Measurements from ENCODE around the gene SP110. TPM values are rescaled to one million over a fixed set of nuclear protein-coding genes. Genes with fewer than 3 reads are reported as not detected.
A peak's percentile ranks its signal among the peaks of the same experiment; 100 is the strongest.
"Not testable (repeated sequence)": the region's sequence is repeated elsewhere in the genome, so short reads cannot be mapped to it uniquely, and the experiment has no call there.

SP110 gene
- 10 to 100 TPM; 22.0 to 26.7 (median 23.8) TPM for total RNA-seq

DNA sequence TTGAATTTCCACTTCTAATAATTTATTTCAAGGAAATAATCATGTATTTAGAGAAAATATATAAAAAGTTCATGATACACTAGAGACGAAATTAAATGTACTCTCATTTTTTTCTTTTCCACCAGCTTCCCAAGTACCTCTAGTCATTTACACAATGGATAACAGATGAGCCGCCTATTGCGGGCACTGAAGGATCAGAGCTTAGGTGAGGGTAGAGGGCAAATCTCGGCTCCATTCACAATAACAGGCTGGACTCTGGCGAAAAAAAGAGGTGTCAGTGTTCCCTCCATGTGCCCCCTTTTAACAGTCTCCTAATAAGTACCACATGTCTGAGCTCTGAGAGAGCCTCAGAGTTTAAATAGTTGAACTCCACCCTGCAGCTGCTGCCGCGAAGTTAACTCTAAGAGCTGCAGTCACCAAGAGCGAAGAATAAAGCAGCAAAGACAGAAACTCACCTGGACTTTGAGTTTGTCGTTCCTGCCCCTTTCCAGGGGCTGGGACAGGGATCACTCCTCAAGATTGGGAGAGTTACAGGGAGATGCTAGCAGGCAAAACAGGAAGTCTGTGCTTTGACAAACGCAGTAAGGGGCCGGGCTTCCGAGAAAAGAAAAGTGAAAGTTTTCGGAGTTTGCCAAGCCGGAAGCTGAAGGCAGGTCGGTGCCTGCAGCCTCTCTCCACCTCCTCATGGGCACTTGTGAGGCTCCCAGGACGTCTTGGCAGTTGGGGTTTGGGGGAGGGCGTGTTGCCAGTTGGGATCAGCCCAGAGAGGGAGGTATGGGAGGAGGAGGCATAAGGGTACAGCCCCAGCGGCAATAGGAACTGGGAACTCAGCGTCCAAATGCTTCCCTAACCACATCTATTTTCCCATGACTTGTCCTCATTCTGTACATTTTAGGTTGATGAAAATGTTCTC, at the start of gene SP110:
Gene SP110 (minus strand): TSS at position 566 of the 913 bp plus-strand sequence. CDS start 3,057 bp downstream, outside the sequence.
- Histone ChIP-seq H3K4me1 (peaks cover 0 to 22% (median 19%) of the 10 kb centered on the region in 4 donors), H3K4me3 (peak within 1 kb of the TSS; percentile 45 to 84 (median 57)), H3K27me3 (no peaks in the 10 kb centered on the region), H3K9me3 (no peaks in the 10 kb centered on the region), H3K36me3 (peaks cover 0 to 28% (median 4%) of the 10 kb centered on the region in 3 donors), H3K27ac (peak within 1 kb of the TSS; percentile 73 to 88 (median 84))
- TF ChIP-seq, protein P1, sequence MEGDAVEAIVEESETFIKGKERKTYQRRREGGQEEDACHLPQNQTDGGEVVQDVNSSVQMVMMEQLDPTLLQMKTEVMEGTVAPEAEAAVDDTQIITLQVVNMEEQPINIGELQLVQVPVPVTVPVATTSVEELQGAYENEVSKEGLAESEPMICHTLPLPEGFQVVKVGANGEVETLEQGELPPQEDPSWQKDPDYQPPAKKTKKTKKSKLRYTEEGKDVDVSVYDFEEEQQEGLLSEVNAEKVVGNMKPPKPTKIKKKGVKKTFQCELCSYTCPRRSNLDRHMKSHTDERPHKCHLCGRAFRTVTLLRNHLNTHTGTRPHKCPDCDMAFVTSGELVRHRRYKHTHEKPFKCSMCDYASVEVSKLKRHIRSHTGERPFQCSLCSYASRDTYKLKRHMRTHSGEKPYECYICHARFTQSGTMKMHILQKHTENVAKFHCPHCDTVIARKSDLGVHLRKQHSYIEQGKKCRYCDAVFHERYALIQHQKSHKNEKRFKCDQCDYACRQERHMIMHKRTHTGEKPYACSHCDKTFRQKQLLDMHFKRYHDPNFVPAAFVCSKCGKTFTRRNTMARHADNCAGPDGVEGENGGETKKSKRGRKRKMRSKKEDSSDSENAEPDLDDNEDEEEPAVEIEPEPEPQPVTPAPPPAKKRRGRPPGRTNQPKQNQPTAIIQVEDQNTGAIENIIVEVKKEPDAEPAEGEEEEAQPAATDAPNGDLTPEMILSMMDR (IDR thresholded peaks at IDR 0.05), result no peak
- TF ChIP-seq POLR2A (IDR thresholded peaks at IDR 0.05) (peak; percentile 38 to 47), EP300 (IDR thresholded peaks at IDR 0.05) (peak in 1 of 2 donors; percentile 79)
- 0% methylated on average over 19 of the region's 19 CpGs for WGBS, 2 donors
- DNase-seq (ENCODE audit: low spot score in 2 of 2), result peak; percentile 41 to 68

DNA sequence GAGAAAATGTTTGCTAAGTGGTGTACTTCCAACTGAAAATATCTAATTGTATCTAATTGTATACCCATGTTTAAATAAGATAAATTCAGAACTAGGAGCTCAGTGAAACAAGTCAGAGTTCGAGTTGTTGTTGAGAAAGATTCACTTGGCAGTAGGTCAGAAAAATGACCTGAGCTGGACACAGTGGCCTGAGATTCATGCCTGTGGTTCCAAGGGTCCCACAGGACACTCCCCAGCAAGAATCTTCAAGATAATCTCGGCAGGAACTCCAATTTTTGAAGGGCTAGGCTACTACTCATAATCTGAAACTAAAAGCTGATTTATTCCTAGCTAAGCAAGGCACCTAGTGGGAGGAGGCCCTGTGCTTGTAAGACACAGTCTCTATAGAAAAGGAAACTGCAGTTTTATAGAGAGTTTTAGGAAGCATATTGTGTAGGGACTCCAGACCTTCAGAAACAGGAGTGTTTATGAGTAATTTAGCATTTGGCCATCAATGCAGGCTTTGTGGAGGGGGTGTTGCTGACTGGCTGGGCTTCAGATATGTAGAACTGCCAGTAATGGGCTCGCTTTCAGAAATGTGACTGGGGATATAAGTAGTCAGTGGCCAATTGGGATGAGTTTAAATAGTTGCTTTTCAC, 48.9 kb upstream of the SP110 start:
- 28 to 30% methylated on average over 3 of the region's 3 CpGs for WGBS, 2 donors
- H3K4me1 ChIP-seq, result peaks cover 0 to 15% (median 7%) of the 10 kb centered on the region in 4 donors
- peak in 1 of 2 donors; percentile 8 for DNase-seq (ENCODE audit: low spot score in 2 of 2)
- peak overlapping the region in 2 of 4 donors; percentile 10 to 58 for H3K27ac ChIP-seq
- no peaks in the 10 kb centered on the region for H3K27me3 ChIP-seq
- no peaks in the 10 kb centered on the region for H3K36me3 ChIP-seq
- no peak overlapping the region for H3K4me3 ChIP-seq
- TF ChIP-seq EP300 (IDR thresholded peaks at IDR 0.05) (no peak), POLR2A (IDR thresholded peaks at IDR 0.05) (no peak)
- TF ChIP-seq, protein P1 (IDR thresholded peaks at IDR 0.05), result no peak
- no peaks in the 10 kb centered on the region for H3K9me3 ChIP-seq

DNA sequence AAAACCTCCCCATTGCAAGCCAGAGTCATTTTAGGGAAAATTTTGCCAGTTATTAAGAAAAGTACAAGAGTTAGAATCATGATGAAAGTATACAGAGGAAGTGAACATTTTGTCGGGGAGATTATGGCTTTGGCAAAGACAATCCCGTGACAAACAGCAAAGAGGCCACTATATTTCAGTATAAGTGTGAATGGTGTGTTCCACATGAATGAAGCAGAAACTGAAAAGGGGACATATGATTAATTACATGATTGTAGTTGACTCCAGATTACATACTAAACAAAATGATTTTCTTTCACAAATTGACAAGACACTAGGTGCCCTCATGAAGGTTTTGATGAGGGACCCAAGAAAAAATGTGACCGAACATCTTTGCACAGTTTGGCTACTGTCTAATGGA, 47.8 kb upstream of the SP110 start:
- H3K36me3 ChIP-seq, result no peaks in the 10 kb centered on the region
- TF ChIP-seq EP300 (IDR thresholded peaks at IDR 0.05), result no peak
- TF ChIP-seq POLR2A (IDR thresholded peaks at IDR 0.05), result no peak
- WGBS, 2 donors, result 79 to 81% methylated on average over 3 of the region's 3 CpGs
- no peak overlapping the region for H3K4me3 ChIP-seq
- peak overlapping the region in 1 of 4 donors; percentile 36 for H3K27ac ChIP-seq
- no peaks in the 10 kb centered on the region for H3K27me3 ChIP-seq
- peaks cover 0 to 15% (median 7%) of the 10 kb centered on the region in 4 donors for H3K4me1 ChIP-seq
- DNase-seq (ENCODE audit: low spot score in 2 of 2), result no peak
- H3K9me3 ChIP-seq, result no peaks in the 10 kb centered on the region

DNA sequence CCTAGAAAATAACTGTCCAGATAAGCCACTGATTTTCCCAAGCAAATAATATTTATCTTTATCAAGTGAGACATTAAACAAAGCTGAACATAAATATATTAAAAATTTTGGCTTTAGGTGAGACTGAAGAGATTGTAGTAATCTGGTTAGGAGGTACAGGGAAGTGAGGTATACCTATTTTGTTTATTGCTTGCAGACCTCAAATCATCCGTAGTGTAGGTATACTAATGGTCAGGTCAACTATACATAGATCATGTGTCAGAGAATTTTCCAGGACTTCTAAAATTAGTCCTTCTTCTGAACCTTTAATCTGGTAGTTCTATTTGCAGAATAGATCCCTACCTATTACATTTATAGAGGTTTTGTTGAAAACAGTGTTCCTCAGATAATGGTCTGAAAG, 47.3 kb upstream of the SP110 start:
- no peak for DNase-seq (ENCODE audit: low spot score in 2 of 2)
- H3K4me1 ChIP-seq, result peaks cover 0 to 15% (median 7%) of the 10 kb centered on the region in 4 donors
- H3K27me3 ChIP-seq, result no peaks in the 10 kb centered on the region
- 90 to 91% methylated on average over 1 of the region's 1 CpG for WGBS, 2 donors
- H3K27ac ChIP-seq, result no peak overlapping the region
- H3K4me3 ChIP-seq, result no peak overlapping the region
- no peaks in the 10 kb centered on the region for H3K36me3 ChIP-seq
- H3K9me3 ChIP-seq, result no peaks in the 10 kb centered on the region
- TF ChIP-seq, protein P1 (IDR thresholded peaks at IDR 0.05), result no peak
- TF ChIP-seq EP300 (IDR thresholded peaks at IDR 0.05) (no peak), POLR2A (IDR thresholded peaks at IDR 0.05) (no peak)

DNA sequence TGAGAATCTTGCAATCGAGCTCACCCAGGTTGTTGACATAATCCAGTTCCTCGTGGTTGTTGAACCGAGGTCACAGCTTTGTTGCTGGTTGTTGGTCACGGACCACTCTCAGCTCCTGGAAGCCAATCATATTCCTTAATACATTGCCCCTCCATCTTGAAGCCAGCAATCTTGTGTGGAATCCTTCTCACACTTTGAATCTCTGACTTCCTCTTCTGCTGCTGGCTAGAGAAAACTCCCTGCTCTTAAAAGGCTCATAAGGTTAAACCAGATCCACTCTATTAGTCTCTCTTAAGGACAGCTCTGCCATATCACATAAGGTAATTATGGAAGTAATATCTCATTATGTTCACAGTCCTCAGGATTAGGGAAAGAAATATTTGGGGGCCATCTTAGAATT, 46.9 kb upstream of the SP110 start:
- H3K4me3 ChIP-seq, result no peak overlapping the region
- no peaks in the 10 kb centered on the region for H3K27me3 ChIP-seq
- H3K9me3 ChIP-seq, result no peaks in the 10 kb centered on the region
- no peaks in the 10 kb centered on the region for H3K36me3 ChIP-seq
- WGBS, 2 donors, result 56 to 62% methylated on average over 4 of the region's 4 CpGs
- H3K27ac ChIP-seq, result no peak overlapping the region
- peaks cover 0 to 15% (median 7%) of the 10 kb centered on the region in 4 donors for H3K4me1 ChIP-seq
- TF ChIP-seq, protein P1 (IDR thresholded peaks at IDR 0.05), result no peak
- TF ChIP-seq EP300 (IDR thresholded peaks at IDR 0.05), result no peak
- TF ChIP-seq POLR2A (IDR thresholded peaks at IDR 0.05), result no peak
- no peak for DNase-seq (ENCODE audit: low spot score in 2 of 2)

DNA sequence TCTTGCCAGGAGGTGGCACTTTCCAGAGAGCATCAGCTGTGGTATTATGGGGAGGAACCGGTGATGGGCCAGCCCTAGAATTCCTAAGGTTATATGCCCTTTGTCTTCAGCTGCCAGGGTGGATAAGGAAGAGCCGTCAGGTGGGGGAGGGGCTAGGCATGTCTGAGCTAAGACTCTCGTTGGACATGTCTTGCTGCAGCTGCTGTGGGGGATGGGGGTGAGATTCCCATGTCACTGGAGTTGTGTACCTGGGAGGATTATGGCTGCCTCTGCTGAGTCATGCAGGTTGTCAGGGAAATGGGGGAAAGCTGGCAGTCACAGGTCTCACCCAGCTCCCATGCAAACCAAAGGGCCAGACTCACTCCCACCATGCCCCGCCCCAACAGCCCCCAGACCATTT, 45.2 kb upstream of the SP110 start:
- H3K4me1 ChIP-seq, result peaks cover 0 to 15% (median 7%) of the 10 kb centered on the region in 4 donors
- not testable (repeated sequence) for H3K4me3 ChIP-seq; H3K27me3 ChIP-seq; H3K9me3 ChIP-seq; H3K36me3 ChIP-seq; H3K27ac ChIP-seq; DNase-seq (ENCODE audit: low spot score in 2 of 2)
- WGBS, 2 donors, result 57 to 58% methylated on average over 4 of the region's 4 CpGs
